A549 (cell line): ENCODE measurements around the gene MELK. TPM values are rescaled to one million over a fixed set of nuclear protein-coding genes. Genes with fewer than 3 reads are reported as not detected.

Source experiments
- ATAC-seq, 2 experiments: fragments of 200-7000 bp in 1 of 2; fragments of >200 bp in 1 of 2; cut with Nextera tagmentation in 1 of 2; cut with Tn5 transposase in 1 of 2; 3 replicates each; pipeline versions ENCODE4 v1.8.0 to v1.9.1; 2018 to 2020; ENCODE audit warnings: mild to moderate bottlenecking in 1 of 2, moderate library complexity in 1 of 2
- CTCF ChIA-PET: fragments of 300-600 bp; sonication (Branson Sonifier 250); formaldehyde crosslinking; extraction: SDS; loops from one replicate; lab custom pipeline; 2021; ENCODE audit warnings: antibody characterized with exemption, inconsistent platforms; lab: Yijun Ruan, JAX
- POLR2A ChIA-PET: fragments of 350-600 bp; formaldehyde crosslinking; extraction: SDS; loops from one replicate; lab custom pipeline; 2021; ENCODE audit warnings: antibody characterized with exemption, inconsistent platforms; lab: Yijun Ruan, JAX
- DNase-seq, 2 experiments: peaks; one replicate each; pipeline versions ENCODE4 v3.0.0 to v3.0.0-alpha.2; 2011 to 2016; ENCODE audit warnings: low read depth in 1 of 2, low spot score in 1 of 2
- FAIRE-seq: peaks from 2 replicates; lab custom pipeline; 2011; peaks lifted over from hg19 to GRCh38; lab: Jason Lieb, UNC
- H3K27ac ChIP-seq, 2 experiments: fragments of >200 bp; sonication (Bioruptor Twin); formaldehyde crosslinking; 3 replicates each; pipeline ENCODE4 v1.5.1; 2016 to 2017
- H3K4me1 ChIP-seq: fragments of >200 bp; sonication (Bioruptor Twin); formaldehyde crosslinking; 3 replicates; pipeline ENCODE4 v1.6.1; 2016
- H3K4me2 ChIP-seq: fragments of >200 bp; sonication (Bioruptor Twin); formaldehyde crosslinking; 3 replicates; pipeline ENCODE4 v1.6.1; 2016
- H3K4me3 ChIP-seq: fragments of >200 bp; sonication (Bioruptor Twin); formaldehyde crosslinking; 3 replicates; pipeline ENCODE4 v1.5.1; 2016
- H3K9me3 ChIP-seq: fragments of >200 bp; sonication (Bioruptor Twin); formaldehyde crosslinking; 3 replicates; pipeline ENCODE4 v1.6.1; 2016
- HOXA7 ChIP-seq: fragments of 250-450 bp; sonication (Bioruptor Pico); IDR thresholded peaks from 2 replicates; pipeline ENCODE4 v1.5.0; 2020; ENCODE audit warnings: mild to moderate bottlenecking, moderate library complexity
- HOXB13 ChIP-seq: fragments of 250-450 bp; sonication (Bioruptor Pico); IDR thresholded peaks from 2 replicates; pipeline ENCODE4 v1.5.0; 2020; ENCODE audit warnings: low read depth, mild to moderate bottlenecking, moderate library complexity
- HOXB5 ChIP-seq: fragments of 250-450 bp; sonication (Bioruptor Pico); IDR thresholded peaks from 2 replicates; pipeline ENCODE4 v1.5.0; 2020; ENCODE audit warnings: mild to moderate bottlenecking, moderate library complexity
- JUN ChIP-seq, 2 experiments: fragments of >200 bp; sonication (Bioruptor Twin); formaldehyde crosslinking; IDR thresholded peaks; 2 replicates in 1 of 2; 3 replicates in 1 of 2; pipeline ENCODE4 v1.6.1; 2016 to 2017
- KDM5A ChIP-seq: fragments of 200-600 bp; sonication (generic); IDR thresholded peaks from 2 replicates; pipeline ENCODE4 v1.6.1; 2016; ENCODE audit warnings: antibody characterized with exemption, mild to moderate bottlenecking
- MYC ChIP-seq: IDR thresholded peaks from 2 replicates; pipeline ENCODE4 v1.6.1; 2012; ENCODE audit warnings: mild to moderate bottlenecking, inconsistent platforms, low read length, improper control_type of control experiment, borderline replicate concordance
- NPAS2 ChIP-seq: fragments of 250-450 bp; sonication (Bioruptor Pico); IDR thresholded peaks from 2 replicates; pipeline ENCODE4 v1.8.0; 2022; ENCODE audit warnings: mild to moderate bottlenecking, moderate library complexity, borderline replicate concordance
- PHF8 ChIP-seq: fragments of 200-600 bp; sonication (generic); IDR thresholded peaks from 2 replicates; pipeline ENCODE4 v1.6.1; 2016; ENCODE audit warnings: low read depth, mild to moderate bottlenecking, antibody characterized with exemption, moderate library complexity, borderline replicate concordance
- POLR2A ChIP-seq: IDR thresholded peaks from 2 replicates; pipeline ENCODE4 v1.6.1; 2012; ENCODE audit warnings: mild to moderate bottlenecking, low read length
- RARB ChIP-seq: fragments of 250-450 bp; sonication (Bioruptor Pico); IDR thresholded peaks from 2 replicates; pipeline ENCODE4 v1.8.0; 2021; ENCODE audit warnings: mild to moderate bottlenecking, moderate library complexity
- RCOR1 ChIP-seq: fragments of 150-350 bp; IDR thresholded peaks from 2 replicates; pipeline ENCODE4 v1.6.1; 2014; ENCODE audit warnings: antibody characterized with exemption, low read length, low read depth
- RFX5 ChIP-seq: fragments of 450-650 bp; IDR thresholded peaks from 2 replicates; pipeline ENCODE4 v1.7.1; 2014; ENCODE audit warnings: antibody characterized with exemption, mild to moderate bottlenecking, moderate library complexity
- TFCP2L1 ChIP-seq: fragments of 250-450 bp; sonication (Bioruptor Pico); IDR thresholded peaks from 2 replicates; pipeline ENCODE4 v1.5.0; 2021; ENCODE audit warnings: mild to moderate bottlenecking
- ZNF302 ChIP-seq: fragments of 250-450 bp; sonication (Bioruptor Pico); IDR thresholded peaks from 2 replicates; pipeline ENCODE4 v1.9.0; 2021; ENCODE audit warnings: inconsistent platforms, mild to moderate bottlenecking, moderate library complexity
- WGBS: methylation state at CpG from one replicate; pipeline ENCODE4 v1.1.6; 2017; ENCODE audit errors: missing lambda C conversion rate; 5-methylcytosine and 5-hydroxymethylcytosine counted together
- polyA minus RNA-seq: library from RNA; depleted of rRNA, polyadenylated mRNA; stranded (reverse); fragments of >200 nt; gene quantifications from 2 replicates; pipeline ENCODE4 v1.2.3, GENCODE V29; 2011; rRNA and poly(A)+ RNA removed
- polyA plus RNA-seq, 4 experiments: library from polyadenylated mRNA; depleted of rRNA in 3 of 4; stranded (reverse); fragments of >200 nt; fragmentation: RNase III in 1 of 4; extraction: RNeasy Plus Mini Kit Qiagen cat#74134 plus additional on column Dnase treatment in 1 of 4; gene quantifications; 2 replicates in 3 of 4; 3 replicates in 1 of 4; pipeline ENCODE4 v1.2.3, GENCODE V29; 2011 to 2017
- TF ChIP-seq, protein P1 (sequence below): fragments of >200 bp; sonication (Bioruptor Twin); formaldehyde crosslinking; IDR thresholded peaks from 2 replicates; pipeline ENCODE4 v1.6.1; 2016
- TF ChIP-seq, protein P2 (sequence below): fragments of >200 bp; sonication (Bioruptor Twin); formaldehyde crosslinking; IDR thresholded peaks from 3 replicates; pipeline ENCODE4 v1.6.1; 2016
- TF ChIP-seq, protein P3 (sequence below): IDR thresholded peaks from 2 replicates; pipeline ENCODE4 v1.6.1; 2012
- TF ChIP-seq, protein P4 (sequence below): fragments of 250-450 bp; sonication (Bioruptor Pico); IDR thresholded peaks from 2 replicates; pipeline ENCODE4 v1.5.0; 2021; ENCODE audit warnings: mild to moderate bottlenecking, moderate library complexity, borderline replicate concordance
- TF ChIP-seq, protein P5 (sequence below): IDR thresholded peaks from 2 replicates; pipeline ENCODE4 v1.6.1; 2012
- TF ChIP-seq, protein P6 (sequence below): fragments of 450-650 bp; IDR thresholded peaks from 2 replicates; pipeline ENCODE4 v1.6.1; 2014; ENCODE audit warnings: antibody characterized with exemption

The MELK gene
- polyA plus RNA-seq (2011; rRNA removed) (57.4 and 92.4 TPM in 2 replicates), polyA plus RNA-seq (2017; fragmentation: RNase III; extraction: RNeasy Plus Mini Kit Qiagen cat#74134 plus additional on column Dnase treatment) (68.6 to 75.3 TPM (median 72.7 TPM) in 3 replicates), polyA minus RNA-seq (14.9 and 20.5 TPM in 2 replicates)
- 31.7 and 31.9 TPM in 2 replicates for polyA plus RNA-seq (2012; cell fraction: cytosol; rRNA removed)
- 18.4 and 29.0 TPM in 2 replicates for polyA plus RNA-seq (2012; cell fraction: nucleus; rRNA removed)

DNA sequence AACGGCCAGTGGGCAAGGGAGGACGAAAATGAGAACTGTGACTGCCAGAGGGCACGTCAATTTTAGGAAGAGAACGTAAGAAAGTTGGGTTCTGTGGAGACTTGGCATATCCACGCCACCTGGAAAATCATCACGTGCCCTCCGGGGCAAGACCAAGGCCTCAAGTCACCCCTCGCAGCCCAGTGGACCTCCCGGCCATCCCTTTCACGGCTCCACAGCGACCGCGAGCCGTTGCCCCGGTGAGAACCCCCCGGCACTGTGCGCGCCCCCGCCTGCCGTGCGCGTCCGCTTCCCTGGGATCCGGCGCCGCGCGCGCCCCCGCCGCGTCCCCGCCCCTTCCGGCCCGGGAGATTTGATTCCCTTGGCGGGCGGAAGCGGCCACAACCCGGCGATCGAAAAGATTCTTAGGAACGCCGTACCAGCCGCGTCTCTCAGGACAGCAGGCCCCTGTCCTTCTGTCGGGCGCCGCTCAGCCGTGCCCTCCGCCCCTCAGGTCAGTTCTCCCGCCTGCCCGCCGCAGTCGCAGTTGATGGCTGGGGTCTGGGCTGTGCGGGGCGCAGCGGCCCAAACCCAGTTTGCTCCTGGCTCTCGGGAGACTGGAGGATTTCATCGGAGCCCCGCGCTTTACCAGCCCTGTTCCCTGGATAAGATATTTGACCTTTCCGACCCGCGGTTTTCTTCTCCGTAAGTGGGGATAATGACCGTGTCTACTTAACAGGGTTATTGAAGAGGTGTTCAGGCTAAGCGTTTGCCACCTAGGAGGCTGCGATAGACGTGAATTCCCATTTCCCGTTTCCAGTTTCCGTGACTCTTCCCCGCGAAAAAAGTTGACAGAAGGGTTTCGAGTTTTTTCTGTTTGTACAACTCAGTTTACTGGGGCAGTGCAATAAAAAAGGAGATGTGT, at the start of gene MELK:
Gene MELK, plus strand, starts transcription at position 381 of the 904 bp plus-strand sequence. CDS start 8,787 bp downstream, outside the sequence.
- TF ChIP-seq, protein P1, sequence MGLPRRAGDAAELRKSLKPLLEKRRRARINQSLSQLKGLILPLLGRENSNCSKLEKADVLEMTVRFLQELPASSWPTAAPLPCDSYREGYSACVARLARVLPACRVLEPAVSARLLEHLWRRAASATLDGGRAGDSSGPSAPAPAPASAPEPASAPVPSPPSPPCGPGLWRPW: no peak
- TF ChIP-seq HOXA7 (CRISPR knock-in tag): no peak
- TF ChIP-seq HOXB13 (CRISPR knock-in tag): 0 out of 2 replicates have a peak, but pooled peaks have one; percentile 22
- TF ChIP-seq, protein P2, sequence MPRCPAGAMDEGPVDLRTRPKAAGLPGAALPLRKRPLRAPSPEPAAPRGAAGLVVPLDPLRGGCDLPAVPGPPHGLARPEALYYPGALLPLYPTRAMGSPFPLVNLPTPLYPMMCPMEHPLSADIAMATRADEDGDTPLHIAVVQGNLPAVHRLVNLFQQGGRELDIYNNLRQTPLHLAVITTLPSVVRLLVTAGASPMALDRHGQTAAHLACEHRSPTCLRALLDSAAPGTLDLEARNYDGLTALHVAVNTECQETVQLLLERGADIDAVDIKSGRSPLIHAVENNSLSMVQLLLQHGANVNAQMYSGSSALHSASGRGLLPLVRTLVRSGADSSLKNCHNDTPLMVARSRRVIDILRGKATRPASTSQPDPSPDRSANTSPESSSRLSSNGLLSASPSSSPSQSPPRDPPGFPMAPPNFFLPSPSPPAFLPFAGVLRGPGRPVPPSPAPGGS: no peak
- TF ChIP-seq PHF8: peak; percentile 55; the same call in 1 of the 2 replicates
- TF ChIP-seq KDM5A: peak; percentile 84
- no peak for TF ChIP-seq ZNF302 (CRISPR knock-in tag)
- TF ChIP-seq, protein P3, sequence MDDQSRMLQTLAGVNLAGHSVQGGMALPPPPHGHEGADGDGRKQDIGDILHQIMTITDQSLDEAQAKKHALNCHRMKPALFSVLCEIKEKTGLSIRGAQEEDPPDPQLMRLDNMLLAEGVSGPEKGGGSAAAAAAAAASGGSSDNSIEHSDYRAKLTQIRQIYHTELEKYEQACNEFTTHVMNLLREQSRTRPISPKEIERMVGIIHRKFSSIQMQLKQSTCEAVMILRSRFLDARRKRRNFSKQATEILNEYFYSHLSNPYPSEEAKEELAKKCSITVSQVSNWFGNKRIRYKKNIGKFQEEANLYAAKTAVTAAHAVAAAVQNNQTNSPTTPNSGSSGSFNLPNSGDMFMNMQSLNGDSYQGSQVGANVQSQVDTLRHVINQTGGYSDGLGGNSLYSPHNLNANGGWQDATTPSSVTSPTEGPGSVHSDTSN: 0 out of 2 replicates have a peak, but pooled peaks have one; percentile 50
- TF ChIP-seq POLR2A: peak; percentile 95
- TF ChIP-seq, protein P4, sequence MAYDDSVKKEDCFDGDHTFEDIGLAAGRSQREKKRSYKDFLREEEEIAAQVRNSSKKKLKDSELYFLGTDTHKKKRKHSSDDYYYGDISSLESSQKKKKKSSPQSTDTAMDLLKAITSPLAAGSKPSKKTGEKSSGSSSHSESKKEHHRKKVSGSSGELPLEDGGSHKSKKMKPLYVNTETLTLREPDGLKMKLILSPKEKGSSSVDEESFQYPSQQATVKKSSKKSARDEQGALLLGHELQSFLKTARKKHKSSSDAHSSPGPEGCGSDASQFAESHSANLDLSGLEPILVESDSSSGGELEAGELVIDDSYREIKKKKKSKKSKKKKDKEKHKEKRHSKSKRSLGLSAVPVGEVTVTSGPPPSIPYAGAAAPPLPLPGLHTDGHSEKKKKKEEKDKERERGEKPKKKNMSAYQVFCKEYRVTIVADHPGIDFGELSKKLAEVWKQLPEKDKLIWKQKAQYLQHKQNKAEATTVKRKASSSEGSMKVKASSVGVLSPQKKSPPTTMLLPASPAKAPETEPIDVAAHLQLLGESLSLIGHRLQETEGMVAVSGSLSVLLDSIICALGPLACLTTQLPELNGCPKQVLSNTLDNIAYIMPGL (CRISPR knock-in tag): no peak
- TF ChIP-seq, protein P5, sequence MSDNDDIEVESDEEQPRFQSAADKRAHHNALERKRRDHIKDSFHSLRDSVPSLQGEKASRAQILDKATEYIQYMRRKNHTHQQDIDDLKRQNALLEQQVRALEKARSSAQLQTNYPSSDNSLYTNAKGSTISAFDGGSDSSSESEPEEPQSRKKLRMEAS: no peak; the same call in 1 of the 2 replicates
- no peak for TF ChIP-seq RCOR1
- TF ChIP-seq, protein P6, sequence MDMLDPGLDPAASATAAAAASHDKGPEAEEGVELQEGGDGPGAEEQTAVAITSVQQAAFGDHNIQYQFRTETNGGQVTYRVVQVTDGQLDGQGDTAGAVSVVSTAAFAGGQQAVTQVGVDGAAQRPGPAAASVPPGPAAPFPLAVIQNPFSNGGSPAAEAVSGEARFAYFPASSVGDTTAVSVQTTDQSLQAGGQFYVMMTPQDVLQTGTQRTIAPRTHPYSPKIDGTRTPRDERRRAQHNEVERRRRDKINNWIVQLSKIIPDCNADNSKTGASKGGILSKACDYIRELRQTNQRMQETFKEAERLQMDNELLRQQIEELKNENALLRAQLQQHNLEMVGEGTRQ: peak; percentile 30; the same call in 1 of the 2 replicates
- TF ChIP-seq HOXB5: no peak
- no peak for TF ChIP-seq MYC
- no peak for TF ChIP-seq NPAS2 (CRISPR knock-in tag)
- peak; percentile 38 to 87; a peak in 3 of 5 replicates for TF ChIP-seq JUN (IDR thresholded peaks at IDR 0.05)
- TF ChIP-seq RFX5: no peak
- TF ChIP-seq TFCP2L1 (CRISPR knock-in tag): no peak
- no peak for TF ChIP-seq RARB (CRISPR knock-in tag)
- WGBS: 1% methylated on average over 28 of the region's 74 CpGs
- ATAC-seq: peak; percentile 88 to 93
- peak within 1 kb of the TSS; percentile 88 to 99 for H3K27ac ChIP-seq
- no peaks in the 10 kb centered on the region for H3K9me3 ChIP-seq
- ChIA-PET CTCF (no interaction called here), POLR2A (no interaction called here)
- peak within 1 kb of the TSS; percentile 63 for H3K4me3 ChIP-seq
- H3K4me1 ChIP-seq: peaks cover 26% of the 10 kb centered on the region
- no peak for FAIRE-seq
- peak; percentile 82 to 95 for DNase-seq
- H3K4me2 ChIP-seq: peak within 1 kb of the TSS; percentile 96
